DMS153 treated with DMSO at 0.1 percent for 48 hours (cell line): ENCODE data around the gene COL17A1.
A peak's percentile ranks its signal among the peaks of the same experiment; 100 is the strongest.

Experiments
- DNase-seq: peaks from one replicate; lab custom pipeline; 2025; ENCODE audit not compliant: unreplicated experiment; lab: John Stamatoyannopoulos, UW

COL17A1 gene

GRCh38 chr10:104053201-104053600 lies 32.5 kb downstream of the COL17A1 start:
- no peak for DNase-seq

GRCh38 chr10:104052431-104052830 lies 33.2 kb downstream of the COL17A1 start:
- DNase-seq: no peak

GRCh38 chr10:104049504-104050250 lies 36.0 kb downstream of the COL17A1 start:
- DNase-seq: no peak

- no peak for DNase-seq
Measured at GRCh38 chr10:104046651-104047050, 39.0 kb downstream of the COL17A1 start.

- peak; percentile 67 for DNase-seq
Measured at GRCh38 chr10:104045151-104046089, 40.3 kb downstream of the COL17A1 start.

GRCh38 chr10:104043854-104044253 lies 41.8 kb downstream of the COL17A1 start:
- DNase-seq: no peak

- no peak for DNase-seq
Measured at GRCh38 chr10:104043185-104043830, 42.4 kb downstream of the COL17A1 start.

- DNase-seq: no peak
Measured at GRCh38 chr10:104041891-104042535, 43.7 kb downstream of the COL17A1 start.

GRCh38 chr10:104040862-104041789 lies 44.6 kb downstream of the COL17A1 start:
- DNase-seq: no peak

- no peak for DNase-seq
Measured at GRCh38 chr10:104040382-104040781, 45.3 kb downstream of the COL17A1 start.

- DNase-seq: no peak
Measured at GRCh38 chr10:104038958-104039752, 46.5 kb downstream of the COL17A1 start.

- no peak for DNase-seq
Measured at GRCh38 chr10:104038537-104038936, 47.1 kb downstream of the COL17A1 start.

- no peak for DNase-seq
Measured at GRCh38 chr10:104037261-104037951, 48.3 kb downstream of the COL17A1 start.

GRCh38 chr10:104036518-104037260 lies 49.0 kb downstream of the COL17A1 start:
- no peak for DNase-seq

GRCh38 chr10:104036069-104036384 lies 49.7 kb downstream of the COL17A1 start:
- no peak for DNase-seq

- no peak for DNase-seq
Measured at GRCh38 chr10:104035194-104036068, 50.2 kb downstream of the COL17A1 start.
